Thyroid gland (tissue), 4 donors: ENCODE measurements around the gene MYO18A.

ENCODE experiments used
- CTCF ChIP-seq, 6 experiments: fragments of 200-600 bp in 3 of 6; fragments of 450-650 bp in 3 of 6; sonication (generic) in 3 of 6; IDR thresholded peaks; one replicate each; pipeline ENCODE4 v1.5.1; 2016 to 2019; ENCODE audit warnings: antibody characterized with exemption in 6 of 6, mild to moderate bottlenecking in 2 of 6, inconsistent platforms in 1 of 6, moderate library complexity in 1 of 6
- POLR2A ChIP-seq, 2 donors: fragments of 450-650 bp; IDR thresholded peaks; one replicate each; pipeline ENCODE4 v1.6.1; 2017; ENCODE audit warnings: antibody characterized with exemption in 2 of 2, mild to moderate bottlenecking in 2 of 2, moderate library complexity in 1 of 2

DNA sequence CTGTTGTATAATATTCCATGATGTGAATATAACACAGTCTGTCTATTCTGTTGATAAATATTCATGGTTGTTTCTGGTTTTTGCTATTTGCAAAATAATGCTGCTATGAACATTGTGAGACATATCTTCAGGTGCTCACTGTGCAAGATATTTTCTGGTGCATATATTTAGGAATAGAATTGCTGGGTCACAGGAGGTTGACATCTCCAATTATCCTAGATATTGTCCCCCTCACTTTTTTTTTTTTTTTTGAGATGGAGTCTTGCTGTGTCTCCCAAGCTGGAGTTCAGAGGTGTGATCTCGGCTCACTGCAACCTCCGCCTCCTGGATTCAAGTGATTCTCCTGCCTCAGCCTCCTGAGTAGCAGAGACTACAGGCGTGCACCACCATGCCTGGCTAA lies 14.5 kb upstream of the MYO18A start:
- no peak for TF ChIP-seq POLR2A (IDR thresholded peaks at IDR 0.05)
- TF ChIP-seq CTCF (IDR thresholded peaks at IDR 0.05): no peak
